Peyer's patch (tissue), 4 donors: ENCODE data around the gene IGF2BP1. TPM values are rescaled to one million over a fixed set of nuclear protein-coding genes. Genes with fewer than 3 reads are reported as not detected.
"Not testable (repeated sequence)": the region's sequence is repeated elsewhere in the genome, so short reads cannot be mapped to it uniquely, and the experiment has no call there.

Experiments used
- DNase-seq, 3 donors: peaks; one replicate each; pipeline ENCODE4 v3.0.0-alpha.2; 2017 to 2019
- H3K27ac ChIP-seq, 4 donors: fragments of 200-600 bp; sonication (generic); one replicate each; pipeline ENCODE4 v1.5.1; 2016 to 2019
- H3K27me3 ChIP-seq, 2 donors: fragments of 200-600 bp; sonication (generic); one replicate each; pipeline ENCODE4 v1.5.1; 2019
- H3K36me3 ChIP-seq, 3 donors: fragments of 200-600 bp; sonication (generic); one replicate each; pipeline ENCODE4 v1.5.1; 2016 to 2019
- H3K4me1 ChIP-seq, 4 donors: fragments of 200-600 bp; sonication (generic); one replicate each; pipeline ENCODE4 v1.5.1; 2016 to 2019
- H3K4me3 ChIP-seq, 4 donors: fragments of 200-600 bp; sonication (generic); 1 replicate in 3 of 4; 2 replicates in 1 of 4; pipeline ENCODE4 v1.5.1; 2016 to 2019; ENCODE audit warnings: mild to moderate bottlenecking in 1 of 4
- H3K9me3 ChIP-seq, 4 donors: fragments of 200-600 bp; sonication (generic); one replicate each; pipeline ENCODE4 v1.5.1; 2016 to 2019; ENCODE audit warnings: mild to moderate bottlenecking in 1 of 4
- POLR2A ChIP-seq, 2 donors: fragments of 450-650 bp; IDR thresholded peaks; one replicate each; pipeline ENCODE4 v1.5.1; 2017; ENCODE audit warnings: antibody characterized with exemption in 2 of 2, mild to moderate bottlenecking in 2 of 2, moderate library complexity in 2 of 2
- total RNA-seq, 4 donors: library from RNA; depleted of rRNA; stranded (reverse); fragments of >200 nt; gene quantifications; one replicate each; pipeline ENCODE4 v1.1.0, GENCODE V29; 2016
- TF ChIP-seq, protein P1 (sequence below), 6 experiments: fragments of 450-650 bp in 4 of 6; fragments of 200-600 bp in 2 of 6; sonication (generic) in 1 of 6; IDR thresholded peaks; one replicate each; pipeline ENCODE4 v1.5.1; 2017 to 2019; ENCODE audit warnings: antibody characterized with exemption in 6 of 6, mild to moderate bottlenecking in 3 of 6, moderate library complexity in 1 of 6

The IGF2BP1 gene
- total RNA-seq, 4 donors from 2014 or later = 0.54 TPM; not detected in 3

DNA sequence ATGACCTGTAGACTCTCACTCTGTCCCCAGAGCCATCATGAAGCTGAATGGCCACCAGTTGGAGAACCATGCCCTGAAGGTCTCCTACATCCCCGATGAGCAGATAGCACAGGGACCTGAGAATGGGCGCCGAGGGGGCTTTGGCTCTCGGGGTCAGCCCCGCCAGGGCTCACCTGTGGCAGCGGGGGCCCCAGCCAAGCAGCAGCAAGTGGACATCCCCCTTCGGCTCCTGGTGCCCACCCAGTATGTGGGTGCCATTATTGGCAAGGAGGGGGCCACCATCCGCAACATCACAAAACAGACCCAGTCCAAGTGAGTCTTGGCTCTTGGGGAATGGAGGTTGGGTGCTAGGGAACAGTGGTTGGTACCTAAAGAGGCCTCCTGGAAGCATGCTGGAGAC lies 41.0 kb downstream of the IGF2BP1 start:
- no peaks in the 10 kb centered on the region for H3K9me3 ChIP-seq
- no peaks in the 10 kb centered on the region for H3K36me3 ChIP-seq
- TF ChIP-seq, protein P1, sequence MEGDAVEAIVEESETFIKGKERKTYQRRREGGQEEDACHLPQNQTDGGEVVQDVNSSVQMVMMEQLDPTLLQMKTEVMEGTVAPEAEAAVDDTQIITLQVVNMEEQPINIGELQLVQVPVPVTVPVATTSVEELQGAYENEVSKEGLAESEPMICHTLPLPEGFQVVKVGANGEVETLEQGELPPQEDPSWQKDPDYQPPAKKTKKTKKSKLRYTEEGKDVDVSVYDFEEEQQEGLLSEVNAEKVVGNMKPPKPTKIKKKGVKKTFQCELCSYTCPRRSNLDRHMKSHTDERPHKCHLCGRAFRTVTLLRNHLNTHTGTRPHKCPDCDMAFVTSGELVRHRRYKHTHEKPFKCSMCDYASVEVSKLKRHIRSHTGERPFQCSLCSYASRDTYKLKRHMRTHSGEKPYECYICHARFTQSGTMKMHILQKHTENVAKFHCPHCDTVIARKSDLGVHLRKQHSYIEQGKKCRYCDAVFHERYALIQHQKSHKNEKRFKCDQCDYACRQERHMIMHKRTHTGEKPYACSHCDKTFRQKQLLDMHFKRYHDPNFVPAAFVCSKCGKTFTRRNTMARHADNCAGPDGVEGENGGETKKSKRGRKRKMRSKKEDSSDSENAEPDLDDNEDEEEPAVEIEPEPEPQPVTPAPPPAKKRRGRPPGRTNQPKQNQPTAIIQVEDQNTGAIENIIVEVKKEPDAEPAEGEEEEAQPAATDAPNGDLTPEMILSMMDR (IDR thresholded peaks at IDR 0.05) = no peak
- no peak for TF ChIP-seq POLR2A (IDR thresholded peaks at IDR 0.05)
- no peak overlapping the region for H3K4me3 ChIP-seq
- H3K27ac ChIP-seq = no peak overlapping the region
- no peaks in the 10 kb centered on the region for H3K4me1 ChIP-seq
- no peaks in the 10 kb centered on the region for H3K27me3 ChIP-seq
- no peak for DNase-seq

DNA sequence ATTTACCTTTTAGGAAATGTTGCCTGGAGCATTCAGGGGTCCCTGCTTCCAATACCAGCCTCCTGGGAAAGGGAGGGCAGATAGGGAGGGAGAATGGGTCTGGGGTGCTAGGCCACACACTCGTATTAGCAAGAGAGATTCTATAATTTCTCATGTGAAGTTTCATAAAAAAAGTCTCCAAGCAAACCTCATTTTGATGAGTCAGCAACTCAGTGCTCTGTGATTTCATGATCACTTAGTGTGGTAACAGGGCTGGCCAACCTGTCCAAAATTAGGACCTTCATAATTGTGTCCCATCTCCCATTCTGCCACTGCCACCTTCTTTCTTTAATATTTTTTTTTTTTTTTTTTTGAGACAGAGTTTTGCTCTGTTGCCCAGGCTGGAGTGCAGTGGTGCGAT lies 41.4 kb downstream of the IGF2BP1 start:
- no peak overlapping the region for H3K27ac ChIP-seq
- no peaks in the 10 kb centered on the region for H3K9me3 ChIP-seq
- no peaks in the 10 kb centered on the region for H3K36me3 ChIP-seq
- no peaks in the 10 kb centered on the region for H3K4me1 ChIP-seq
- TF ChIP-seq, protein P1 (IDR thresholded peaks at IDR 0.05) = no peak
- TF ChIP-seq POLR2A (IDR thresholded peaks at IDR 0.05) = no peak
- no peak for DNase-seq
- no peak overlapping the region for H3K4me3 ChIP-seq
- no peaks in the 10 kb centered on the region for H3K27me3 ChIP-seq

DNA sequence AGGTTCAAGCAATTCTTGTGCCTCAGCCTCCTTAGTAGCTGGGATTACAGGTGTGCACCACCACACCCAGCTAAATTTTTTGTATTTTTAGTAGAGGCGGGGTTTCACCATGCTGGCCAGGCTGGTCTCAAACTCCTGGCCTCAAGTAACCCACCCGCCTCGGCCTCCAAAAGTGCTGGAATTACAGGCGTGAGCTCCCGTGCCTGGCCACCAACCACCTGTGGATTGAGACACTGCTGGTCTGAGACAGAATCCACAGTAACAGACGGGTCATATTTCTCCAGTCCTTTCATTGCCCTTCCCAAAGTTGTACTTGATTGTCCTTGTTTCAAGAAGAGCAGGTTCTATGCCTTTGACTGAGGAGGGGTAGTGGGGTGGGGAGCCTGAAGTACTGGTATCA lies 42.3 kb downstream of the IGF2BP1 start:
- H3K27ac ChIP-seq, H3K36me3 ChIP-seq, H3K4me3 ChIP-seq, H3K4me1 ChIP-seq, H3K9me3 ChIP-seq, DNase-seq, H3K27me3 ChIP-seq: not testable (repeated sequence)

DNA sequence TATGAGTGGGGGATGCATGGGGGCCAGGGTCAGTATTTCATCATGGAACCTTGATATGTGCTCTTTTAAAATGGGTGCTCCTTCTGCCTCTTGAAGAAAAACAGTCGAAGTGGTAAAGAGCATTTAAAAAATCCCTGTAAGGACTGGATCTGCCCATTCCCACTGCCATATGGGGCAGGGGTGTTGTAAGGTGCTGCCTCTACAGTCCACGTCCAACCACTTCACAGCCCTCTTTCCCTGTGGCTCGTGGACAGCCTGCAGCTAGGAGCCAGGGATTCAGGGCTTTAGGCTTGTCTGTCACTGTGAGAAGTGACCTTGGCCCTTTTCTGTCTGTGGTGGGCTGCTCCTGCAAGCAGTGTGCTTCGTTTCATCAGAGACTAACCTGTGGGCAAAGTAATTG lies 44.3 kb downstream of the IGF2BP1 start:
- DNase-seq = no peak
- Histone ChIP-seq H3K9me3 (no peaks in the 10 kb centered on the region), H3K36me3 (no peaks in the 10 kb centered on the region), H3K27ac (no peak overlapping the region), H3K27me3 (no peaks in the 10 kb centered on the region), H3K4me1 (no peaks in the 10 kb centered on the region), H3K4me3 (no peak overlapping the region)
- TF ChIP-seq, protein P1 (IDR thresholded peaks at IDR 0.05) = no peak

DNA sequence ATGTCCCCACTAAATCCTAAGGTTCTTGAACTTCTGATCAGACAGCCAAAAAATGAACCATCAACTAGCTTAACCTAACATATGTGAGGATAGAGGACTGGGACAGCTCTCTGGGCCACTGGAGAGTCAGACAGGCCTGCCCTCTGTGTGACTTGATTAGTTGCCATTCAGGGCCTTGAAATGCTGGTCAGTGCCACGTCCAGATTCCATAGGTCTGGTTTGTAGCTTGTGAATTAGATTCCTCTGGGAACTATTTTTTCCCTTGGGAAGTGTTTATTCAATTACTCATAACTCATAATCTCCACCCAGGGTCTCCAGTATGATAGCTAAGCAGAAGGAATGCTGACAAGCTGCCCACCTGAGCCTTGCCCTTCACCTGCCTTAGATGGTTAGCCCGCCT lies 48.2 kb downstream of the IGF2BP1 start:
- Histone ChIP-seq H3K4me3 (no peak overlapping the region), H3K4me1 (no peaks in the 10 kb centered on the region), H3K27me3 (no peaks in the 10 kb centered on the region), H3K27ac (no peak overlapping the region), H3K9me3 (no peaks in the 10 kb centered on the region), H3K36me3 (no peaks in the 10 kb centered on the region)
- DNase-seq = no peak
- TF ChIP-seq POLR2A (IDR thresholded peaks at IDR 0.05) = no peak
- TF ChIP-seq, protein P1 (IDR thresholded peaks at IDR 0.05) = no peak

DNA sequence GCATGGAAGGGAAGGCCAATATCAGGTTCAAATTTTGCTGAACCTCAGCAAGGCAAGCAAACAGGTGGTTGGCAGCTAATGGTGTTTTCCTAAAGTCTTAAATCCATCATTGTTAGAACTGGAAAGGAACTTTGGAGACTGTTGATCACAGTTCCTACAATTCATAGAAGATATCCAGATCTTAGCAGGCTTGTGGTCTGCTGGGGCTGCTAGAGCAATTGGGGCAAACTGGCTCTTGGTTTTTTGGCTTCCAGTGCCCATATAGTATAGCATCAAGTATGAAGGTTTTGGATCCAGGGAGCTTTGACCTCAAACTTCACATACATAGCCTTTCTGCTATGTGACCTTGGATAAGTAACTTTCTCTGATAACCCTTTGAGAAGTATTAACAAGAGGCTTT lies 49.7 kb downstream of the IGF2BP1 start:
- no peak overlapping the region for H3K4me3 ChIP-seq
- no peak for TF ChIP-seq POLR2A (IDR thresholded peaks at IDR 0.05)
- TF ChIP-seq, protein P1 (IDR thresholded peaks at IDR 0.05) = no peak
- no peaks in the 10 kb centered on the region for H3K9me3 ChIP-seq
- no peaks in the 10 kb centered on the region for H3K4me1 ChIP-seq
- H3K36me3 ChIP-seq = no peaks in the 10 kb centered on the region
- H3K27ac ChIP-seq = no peak overlapping the region
- H3K27me3 ChIP-seq = no peaks in the 10 kb centered on the region
- DNase-seq = no peak
